ENCODE data around the gene MEF2C.

GRCh38 chr5:88671106-88671504 is 211.9 kb downstream of the MEF2C start:
- TF ChIP-seq CTCF (IDR thresholded peaks at IDR 0.05; ENCODE audit: low read depth, low read length, poor library complexity, severe bottlenecking) (no peak), EZH2phosphoT487 (IDR thresholded peaks at IDR 0.05; ENCODE audit: borderline replicate concordance, low read length) (no peak)

Measured in DOHH2 (cell line).